Measurements from ENCODE around the gene OCRL.

OCRL gene

GRCh38 chrX:129540068-129540653 is at the start of gene OCRL:
TSS of gene OCRL (plus strand) at chrX:129540259. CDS start at chrX:129540440, 181 bp downstream.
- DNase-seq (ENCODE audit: low read depth in 2 of 2) = peak in 1 of 2 donors; percentile 33

- DNase-seq (ENCODE audit: low read depth in 2 of 2) = no peak
These were observed 49.7 kb upstream of the OCRL start for GRCh38 chrX:129490330-129490729.

DNA sequence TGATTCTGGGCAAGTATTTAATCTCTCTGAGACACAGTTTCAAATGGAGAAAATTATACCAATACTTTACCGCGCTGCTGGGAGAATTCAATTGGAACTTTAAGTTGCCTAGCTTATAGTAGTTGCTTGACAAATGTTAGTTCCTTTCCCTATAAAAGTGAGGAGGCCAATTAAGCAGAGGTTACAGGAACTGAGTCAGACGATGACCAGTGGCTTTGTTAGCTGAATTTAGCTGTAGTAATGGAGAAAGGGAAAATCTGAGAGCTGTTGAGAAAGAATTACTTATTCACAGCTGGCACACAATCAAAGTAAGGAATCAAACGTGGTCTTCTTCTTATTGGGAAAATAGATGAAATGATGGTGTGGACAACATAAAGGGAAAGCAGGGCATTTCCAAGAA is 46.4 kb upstream of the OCRL start:
- DNase-seq (ENCODE audit: low read depth in 2 of 2) = no peak

- no peak for DNase-seq (ENCODE audit: low read depth in 2 of 2)
These were observed 45.2 kb upstream of the OCRL start for GRCh38 chrX:129494887-129495286.

- DNase-seq (ENCODE audit: low read depth in 2 of 2) = no peak
These were observed 44.2 kb upstream of the OCRL start for GRCh38 chrX:129495900-129496299.

DNA sequence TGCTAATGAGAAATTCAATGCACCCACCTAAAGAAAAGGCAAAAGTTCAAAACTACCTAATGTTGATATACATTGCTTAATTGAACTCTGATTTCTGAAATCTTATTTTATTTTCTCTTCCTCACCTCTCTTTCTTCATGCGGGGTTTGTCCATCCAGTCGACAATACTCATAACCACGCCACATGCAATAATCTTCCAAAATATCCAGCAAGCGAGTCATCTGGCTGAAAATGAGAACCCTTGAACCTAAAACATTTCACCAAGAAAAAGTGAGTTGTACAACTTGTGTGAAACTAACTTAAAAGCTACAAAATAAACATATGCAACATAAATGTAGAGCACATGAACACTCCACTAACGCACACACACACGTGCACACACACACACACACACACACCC is 43.4 kb upstream of the OCRL start:
- no peak for DNase-seq (ENCODE audit: low read depth in 2 of 2)

GRCh38 chrX:129497146-129497843 is 42.8 kb upstream of the OCRL start:
- DNase-seq (ENCODE audit: low read depth in 2 of 2) = no peak

- no peak for DNase-seq (ENCODE audit: low read depth in 2 of 2)
These were observed 29.7 kb upstream of the OCRL start for GRCh38 chrX:129510331-129510730.

DNA sequence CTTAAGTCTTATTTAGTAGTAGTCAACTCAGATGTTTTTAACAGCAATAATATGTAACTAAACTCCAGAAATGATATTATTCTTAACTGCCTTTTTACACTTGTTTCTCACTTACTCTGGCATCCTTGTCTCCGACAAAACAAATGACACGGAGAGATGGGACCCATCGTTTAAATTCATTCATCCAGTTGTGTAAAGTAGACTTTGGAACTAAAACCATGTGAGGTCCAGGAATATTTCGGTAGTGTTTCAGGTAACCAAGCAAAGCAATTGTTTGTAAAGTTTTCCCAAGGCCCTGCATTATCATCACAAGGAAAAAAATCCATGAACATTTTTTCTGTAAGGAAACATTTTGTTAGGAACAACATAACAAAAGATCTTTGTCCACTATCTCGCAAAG is 28.4 kb upstream of the OCRL start:
- DNase-seq (ENCODE audit: low read depth in 2 of 2) = no peak

GRCh38 chrX:129512409-129512808 is 27.6 kb upstream of the OCRL start:
- DNase-seq (ENCODE audit: low read depth in 2 of 2) = no peak

DNA sequence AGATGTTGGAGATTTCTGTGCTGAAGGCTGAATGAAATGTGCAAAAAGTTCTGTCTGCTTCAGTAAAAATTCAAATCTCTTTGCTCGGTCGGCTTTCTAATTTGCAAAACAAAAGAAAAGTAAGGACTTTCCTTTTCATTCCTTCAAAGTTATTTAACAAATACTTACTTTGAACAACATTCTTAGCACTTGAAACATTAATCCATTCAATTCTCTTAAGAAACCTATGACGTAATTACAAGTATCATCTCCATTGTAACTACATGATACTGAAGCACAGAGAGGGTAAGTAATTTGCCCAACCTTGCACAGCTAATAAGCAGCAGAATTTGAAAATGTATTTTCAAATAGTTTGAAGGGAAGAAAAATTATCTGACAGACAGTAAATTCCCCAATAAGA is 23.7 kb upstream of the OCRL start:
- DNase-seq (ENCODE audit: low read depth in 2 of 2) = no peak

GRCh38 chrX:129520151-129520550 is 19.9 kb upstream of the OCRL start:
- no peak for DNase-seq (ENCODE audit: low read depth in 2 of 2)

DNA sequence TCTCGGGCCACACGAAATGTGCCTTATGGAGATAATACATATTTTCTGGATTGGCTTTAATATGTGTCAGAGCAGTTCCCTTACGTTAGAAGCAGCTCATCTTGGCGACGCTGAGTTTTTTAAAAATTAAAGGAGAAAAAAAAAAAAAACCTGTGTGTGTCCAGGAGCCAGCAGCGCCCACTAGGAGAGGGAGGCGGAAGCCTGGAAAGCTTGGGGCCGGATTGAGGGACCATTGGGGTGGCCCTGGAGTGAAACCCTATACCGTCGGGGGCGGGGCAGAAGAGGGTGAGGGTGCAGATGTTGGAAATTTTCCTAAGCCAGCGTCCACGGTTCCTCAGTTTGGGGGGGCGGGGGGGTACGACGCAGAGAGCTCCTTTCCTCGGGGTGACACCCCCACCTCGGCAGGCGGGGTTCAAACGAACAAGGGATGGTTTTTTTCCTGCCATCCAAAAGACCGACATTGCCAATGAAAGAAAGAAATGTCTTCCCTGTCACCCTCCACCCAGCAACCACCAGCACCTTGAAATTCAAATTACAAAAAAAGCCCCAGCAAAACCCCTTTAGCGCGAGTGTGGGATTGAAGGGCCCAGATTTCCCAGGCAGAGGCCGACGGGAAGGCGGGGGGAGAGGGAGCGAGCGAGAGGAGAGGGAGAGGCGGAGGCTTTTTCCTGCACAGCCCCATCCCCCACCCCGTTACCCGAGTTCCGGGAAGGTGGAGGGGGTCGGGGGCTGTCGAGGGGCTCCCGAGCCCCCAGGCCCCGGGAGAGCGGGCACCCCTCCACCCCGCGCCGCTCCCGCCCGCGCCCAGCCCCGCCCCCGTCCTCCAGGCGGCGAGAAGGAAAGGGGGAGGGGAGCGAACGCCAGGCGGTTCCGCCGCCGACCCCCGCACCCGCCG is 17.6 kb upstream of the OCRL start:
- DNase-seq (ENCODE audit: low read depth in 2 of 2) = no peak

DNA sequence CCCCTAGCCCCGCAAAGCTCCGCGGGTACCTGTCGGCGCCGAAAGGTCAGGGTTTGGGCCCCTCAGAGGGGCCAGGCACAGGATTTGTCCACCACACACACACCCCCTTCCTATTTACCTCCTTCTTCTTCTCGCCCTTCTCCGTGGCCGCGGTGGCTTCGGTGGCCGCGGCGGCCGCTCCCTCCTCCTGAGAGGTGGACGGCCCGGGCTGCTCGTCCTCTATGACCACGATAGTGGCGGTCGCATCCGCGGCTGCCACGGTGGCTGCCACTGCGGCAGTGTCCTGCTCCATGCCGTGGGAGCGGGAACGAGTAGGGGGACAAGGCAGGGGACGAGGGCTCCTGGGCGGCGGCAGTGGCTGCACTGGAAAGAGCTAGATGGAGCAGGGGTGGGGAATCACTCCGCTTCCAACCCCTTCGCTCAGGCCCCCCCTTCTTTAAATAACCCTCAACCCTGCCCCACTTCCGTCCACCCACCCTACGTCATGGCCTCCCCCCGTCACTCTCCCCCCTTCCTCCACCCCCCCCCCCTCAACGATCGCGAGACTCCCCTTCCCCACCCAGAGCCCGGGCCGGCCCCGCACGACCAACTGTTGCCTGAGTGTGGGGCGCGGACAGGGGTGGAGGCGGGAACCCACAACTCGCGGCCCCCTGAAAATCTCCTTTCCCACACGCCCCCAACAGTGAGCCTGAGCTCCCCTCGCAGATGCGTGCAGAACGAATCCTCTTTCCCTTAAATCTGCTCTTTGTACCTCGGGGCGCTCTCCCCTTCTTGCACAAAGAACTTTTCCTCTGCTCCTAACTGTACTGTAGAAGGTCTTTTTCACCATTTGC is 16.8 kb upstream of the OCRL start, which contains the start of gene SMARCA1:
TSS of gene SMARCA1 (minus strand) at position 412 of the 833 bp plus-strand sequence. CDS start at position 292, 120 bp downstream.
- DNase-seq (ENCODE audit: low read depth in 2 of 2) = no peak

GRCh38 chrX:129524250-129524850 is 15.7 kb upstream of the OCRL start:
- no peak for DNase-seq (ENCODE audit: low read depth in 2 of 2)

- no peak for DNase-seq (ENCODE audit: low read depth in 2 of 2)
These were observed 14.9 kb upstream of the OCRL start for GRCh38 chrX:129525162-129525561.

DNA sequence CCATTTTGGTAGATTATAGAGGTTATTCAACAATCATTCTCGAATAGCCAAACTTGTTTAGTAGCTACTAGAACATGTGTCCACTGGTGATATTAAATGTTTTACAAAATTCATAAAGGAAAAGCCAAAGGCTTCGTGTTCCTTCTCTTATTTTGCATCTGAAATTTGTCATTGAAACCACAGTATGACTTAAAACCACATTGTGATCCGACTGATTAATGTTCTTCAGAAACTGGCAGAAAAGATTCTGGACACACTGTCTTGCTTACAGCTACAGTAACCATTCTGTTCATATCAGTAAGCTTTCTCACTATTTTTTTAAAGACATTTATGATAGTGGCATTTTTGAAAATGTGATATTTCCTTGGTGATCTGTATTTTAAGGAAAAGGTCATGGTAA is 14.2 kb upstream of the OCRL start:
- DNase-seq (ENCODE audit: low read depth in 2 of 2) = no peak

DNA sequence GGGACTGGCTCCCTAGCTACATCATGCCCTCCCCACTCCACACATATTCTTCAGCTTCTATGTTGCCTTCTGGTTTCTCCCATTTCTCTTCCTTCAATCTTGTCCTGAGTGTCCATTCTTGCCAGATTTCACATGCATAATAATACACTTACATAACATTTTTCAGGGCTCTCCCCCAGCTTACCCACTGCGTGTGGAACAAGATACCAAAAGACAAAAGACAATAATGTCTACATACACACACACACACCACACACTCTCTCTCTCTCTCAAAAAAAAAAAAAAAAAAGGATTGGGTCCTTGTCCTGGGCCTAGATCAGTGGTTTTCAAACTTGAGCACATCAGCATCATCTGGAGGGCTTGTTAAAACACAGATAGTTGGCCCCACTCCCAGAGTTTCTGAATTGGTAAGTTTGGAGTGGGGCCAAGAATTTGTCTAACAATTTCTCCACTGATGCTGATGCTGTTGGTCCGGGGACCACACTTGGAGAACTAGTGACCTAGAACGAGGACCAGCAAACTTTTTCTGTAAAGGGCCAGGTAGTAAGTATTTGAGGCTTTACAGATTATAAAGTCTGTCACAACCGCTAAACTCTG is 10.3 kb upstream of the OCRL start:
- DNase-seq (ENCODE audit: low read depth in 2 of 2) = no peak

- no peak for DNase-seq (ENCODE audit: low read depth in 2 of 2)
These were observed 9.6 kb upstream of the OCRL start for GRCh38 chrX:129530410-129530809.

DNA sequence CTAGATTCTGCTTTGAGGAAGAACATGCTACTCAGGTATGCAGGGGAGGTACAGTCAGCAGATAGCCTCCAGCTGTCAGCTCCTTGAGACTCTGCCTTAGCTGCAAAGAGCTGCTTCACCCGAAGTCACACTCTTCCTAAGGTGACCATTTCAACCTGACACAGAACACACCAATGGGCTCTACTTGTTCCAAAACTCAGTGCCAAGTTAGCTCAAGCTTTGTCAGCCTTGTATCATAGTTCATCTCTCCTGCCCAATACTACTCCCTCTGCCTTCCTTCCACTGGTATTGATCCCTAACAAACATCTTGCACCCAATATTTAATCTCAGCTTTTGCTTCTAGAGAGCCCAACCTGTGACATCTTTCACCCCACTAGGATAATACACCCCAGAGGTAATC is 8.9 kb upstream of the OCRL start:
- DNase-seq (ENCODE audit: low read depth in 2 of 2) = no peak

Data from stimulated activated CD8-positive, alpha-beta memory T cell treated with anti-CD3 and anti-CD28 coated beads, Interleukin-15, amount 100 ng/mL, for 48 hours (primary cell).